DMS79 treated with DMSO at 0.1 percent for 48 hours (cell line): Measurements from ENCODE around the gene KAT2B.
A peak's percentile ranks its signal among the peaks of the same experiment; 100 is the strongest.

Experiments used
- DNase-seq: peaks from one replicate; lab custom pipeline; 2025; lab: John Stamatoyannopoulos, UW

The KAT2B gene

DNA sequence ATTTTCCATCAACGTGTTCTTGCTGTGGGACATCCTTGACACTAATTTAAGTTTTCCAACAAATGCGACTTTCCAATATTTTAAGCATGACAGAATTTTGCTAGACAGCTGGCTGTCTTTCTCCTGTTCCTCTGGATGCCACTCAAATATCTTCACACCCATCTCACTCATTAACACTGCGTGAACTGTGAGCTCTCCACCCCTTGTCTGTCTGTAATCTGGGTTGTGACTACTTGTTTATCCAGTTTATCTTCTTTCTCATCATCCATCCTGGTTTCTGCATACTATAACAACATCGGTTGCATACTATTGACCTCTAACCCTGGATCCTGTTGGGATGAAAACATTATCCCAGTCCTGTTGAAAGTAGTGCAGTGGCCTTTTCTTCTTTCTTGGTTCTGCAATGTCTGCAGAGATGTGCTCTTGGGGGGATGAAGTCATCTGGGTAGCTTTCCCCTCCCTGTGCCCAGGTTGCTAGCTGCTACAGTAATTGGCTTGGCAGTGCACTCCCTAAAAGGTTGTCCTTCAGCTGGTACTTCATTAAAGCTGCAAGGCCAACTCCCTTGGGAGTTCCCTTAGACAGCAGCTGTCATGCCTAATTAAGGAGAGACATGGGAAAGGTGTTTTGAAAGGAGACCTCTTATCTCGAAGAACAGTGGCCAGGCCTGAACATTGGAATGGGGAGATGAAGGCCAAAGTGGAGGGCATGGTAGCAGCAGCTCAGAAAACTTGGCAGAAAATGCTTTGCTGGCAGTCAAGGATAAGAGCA, 24.7 kb downstream of the KAT2B start:
- peak; percentile 58 for DNase-seq

DNA sequence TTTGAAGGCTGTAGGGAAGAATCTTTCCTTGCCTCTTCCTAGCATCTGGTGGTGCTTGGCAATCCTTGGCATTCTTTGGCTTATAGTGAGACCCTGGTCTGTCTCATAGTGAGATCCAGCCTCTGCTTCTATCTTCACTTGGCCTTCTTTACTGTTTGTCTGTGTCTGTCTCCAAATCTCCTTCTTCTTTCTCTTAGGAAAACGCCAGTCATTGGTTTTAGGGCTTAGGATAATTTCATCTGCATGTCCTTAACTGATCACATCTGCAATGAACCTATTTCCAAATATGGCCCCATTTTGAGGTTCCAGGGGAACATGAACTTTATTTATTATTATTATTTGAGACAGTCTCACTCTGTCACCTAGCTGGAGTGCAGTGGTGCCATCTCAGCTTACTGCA, 25.8 kb downstream of the KAT2B start:
- no peak for DNase-seq

- peak; percentile 42 for DNase-seq
These were observed 26.8 kb downstream of the KAT2B start for GRCh38 chr3:20066850-20067617.

DNA sequence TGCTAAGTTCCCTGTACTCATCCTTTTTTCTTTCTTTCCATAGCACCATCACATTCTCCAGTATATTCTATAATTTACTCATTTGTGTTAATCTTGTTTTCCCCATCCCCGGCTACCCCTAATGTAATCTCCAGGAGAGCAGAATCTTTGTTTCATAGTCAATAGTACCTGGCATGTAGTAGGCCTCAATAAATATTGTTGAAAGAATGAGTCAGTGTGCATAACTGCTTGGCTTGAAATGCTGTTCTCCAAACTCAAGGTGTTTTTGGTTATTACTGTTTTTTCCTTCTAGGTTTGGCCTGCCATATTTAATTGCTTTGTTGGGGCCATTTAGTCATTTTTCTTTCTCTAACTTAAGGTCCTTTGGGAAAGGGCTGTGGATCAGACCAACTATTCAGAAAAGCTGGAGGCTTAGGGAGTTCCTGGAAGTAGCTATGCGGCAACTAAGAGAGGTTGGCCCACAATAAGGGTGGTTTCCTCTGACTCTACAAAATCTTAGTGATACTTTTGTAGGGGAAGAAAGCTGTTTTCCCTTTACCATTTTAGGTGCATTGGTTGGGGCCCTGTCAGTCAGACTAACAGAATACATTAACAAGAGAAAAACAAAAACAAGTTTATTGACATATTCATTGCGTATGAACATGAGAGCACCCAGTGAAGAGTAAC, 28.4 kb downstream of the KAT2B start:
- DNase-seq: no peak

- no peak for DNase-seq
These were observed 28.9 kb downstream of the KAT2B start for GRCh38 chr3:20069178-20069532.

GRCh38 chr3:20071175-20071574, 30.9 kb downstream of the KAT2B start:
- no peak for DNase-seq

- DNase-seq: no peak
These were observed 32.2 kb downstream of the KAT2B start for GRCh38 chr3:20072422-20072821.

GRCh38 chr3:20073068-20073467, 32.8 kb downstream of the KAT2B start:
- no peak for DNase-seq

DNA sequence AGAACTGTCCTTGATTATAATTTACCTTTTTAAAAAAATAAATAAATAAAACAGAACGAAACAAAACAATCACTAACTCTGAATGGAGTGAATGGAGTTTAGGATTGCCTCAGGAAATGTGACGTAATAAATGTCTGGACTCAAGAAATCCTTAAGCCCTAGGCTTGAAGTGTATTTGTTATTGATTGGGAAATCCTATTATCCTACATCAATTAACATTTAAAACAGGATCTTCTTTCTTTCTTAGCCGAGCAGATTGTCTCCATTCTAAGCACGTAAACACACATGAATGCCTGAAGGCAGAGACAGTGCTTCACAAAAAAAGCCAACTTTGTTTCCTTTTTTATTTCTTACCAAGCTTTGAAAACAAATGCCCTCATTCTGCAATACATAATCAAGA, 33.4 kb downstream of the KAT2B start:
- DNase-seq: no peak

- no peak for DNase-seq
These were observed 34.2 kb downstream of the KAT2B start for GRCh38 chr3:20074226-20075063.

- no peak for DNase-seq
These were observed 35.0 kb downstream of the KAT2B start for GRCh38 chr3:20075197-20075596.

GRCh38 chr3:20076296-20076997, 36.2 kb downstream of the KAT2B start:
- no peak for DNase-seq

DNA sequence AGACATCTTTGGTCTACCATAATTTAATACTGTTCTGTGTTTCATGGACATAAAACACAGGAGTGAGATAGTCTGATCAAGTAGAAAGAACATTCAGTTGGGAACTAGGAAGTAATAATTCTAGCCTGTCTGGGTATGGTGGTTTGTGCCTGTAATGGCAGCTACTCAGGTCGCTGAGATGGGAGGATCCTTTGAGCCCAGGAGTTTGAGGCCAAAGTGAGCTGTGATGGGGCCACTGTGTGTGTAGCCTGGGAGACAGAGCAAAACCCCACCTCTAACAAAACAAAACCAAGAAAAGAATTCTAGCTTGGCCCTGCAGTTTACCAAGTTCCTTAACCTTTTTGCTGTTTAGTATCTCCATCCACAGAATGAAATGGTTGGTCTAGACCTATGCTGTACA, 36.8 kb downstream of the KAT2B start:
- DNase-seq: no peak

DNA sequence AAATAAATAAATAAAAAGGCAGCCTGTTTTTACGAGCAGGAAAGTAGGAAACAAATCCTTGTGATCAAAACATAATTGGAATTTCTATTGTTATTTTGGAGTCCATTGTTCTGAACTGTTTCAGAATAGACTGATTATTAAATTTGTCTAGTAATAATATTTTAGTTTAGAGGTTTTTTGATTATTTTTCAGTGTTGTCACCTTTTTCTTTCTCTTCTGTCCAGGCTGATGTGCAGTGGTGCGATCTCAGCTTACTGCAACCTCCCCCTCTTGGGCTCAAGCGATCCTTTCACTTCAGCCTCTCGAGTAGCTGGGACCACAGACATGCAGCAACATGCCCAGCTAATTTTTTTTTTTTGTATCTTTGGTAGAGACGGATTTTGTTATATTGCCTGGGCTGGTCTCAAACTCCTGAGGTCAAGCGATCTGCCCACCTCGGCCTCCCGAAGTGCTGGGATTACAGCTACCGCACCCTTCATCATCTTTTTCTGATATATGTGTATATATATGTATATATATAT, 38.0 kb downstream of the KAT2B start:
- DNase-seq: peak; percentile 29

- DNase-seq: no peak
These were observed 39.4 kb downstream of the KAT2B start for GRCh38 chr3:20079621-20080020.

DNA sequence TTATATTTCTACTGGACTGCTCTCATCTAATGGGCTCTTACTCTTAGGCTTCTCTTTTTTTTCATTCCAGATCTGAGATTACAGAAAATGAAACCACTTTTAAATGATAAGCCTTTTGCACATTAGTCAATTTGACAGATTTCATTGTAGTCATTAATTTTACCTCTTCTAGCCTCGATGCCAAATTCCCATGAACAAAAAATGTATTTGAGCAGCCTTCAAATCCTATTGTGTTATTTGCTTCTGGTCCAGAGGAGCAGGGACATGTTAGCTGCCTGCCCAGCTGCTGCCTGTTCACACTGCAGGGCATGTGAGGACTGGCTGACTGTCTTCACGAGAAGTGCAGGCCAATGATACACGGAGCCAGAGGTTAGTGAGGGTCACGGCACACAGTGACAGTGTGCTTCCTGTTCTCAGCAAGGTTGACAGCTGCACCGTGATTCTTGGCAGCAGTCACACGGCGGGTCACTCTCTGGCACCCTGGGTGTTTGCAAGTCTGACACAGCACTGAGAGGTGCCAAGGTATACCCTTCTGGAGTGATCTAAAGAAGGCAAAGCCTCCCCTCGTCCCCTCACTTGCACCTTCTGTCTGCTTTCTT, 40.8 kb downstream of the KAT2B start:
- peak; percentile 42 for DNase-seq

DNA sequence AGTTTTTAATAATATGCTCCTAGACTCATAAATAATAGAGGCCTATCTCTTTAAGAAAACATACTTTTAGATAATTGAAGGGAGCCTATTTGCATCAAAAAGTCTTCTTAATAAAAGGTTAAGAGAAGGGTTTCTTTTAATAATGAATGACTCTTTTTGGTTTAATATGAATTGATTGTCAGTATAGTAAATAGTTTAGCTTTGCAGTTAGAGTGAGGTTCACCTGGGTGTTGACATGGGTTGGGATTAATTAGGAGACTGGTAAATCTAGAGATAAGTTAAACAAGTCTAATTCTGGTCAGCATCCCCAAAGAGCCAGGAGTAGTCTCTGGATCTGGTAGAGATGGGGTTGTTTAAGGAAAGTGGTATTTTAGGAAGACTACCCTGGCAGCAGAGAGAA, 43.0 kb downstream of the KAT2B start:
- no peak for DNase-seq

GRCh38 chr3:20083953-20084352, 43.7 kb downstream of the KAT2B start:
- no peak for DNase-seq

DNA sequence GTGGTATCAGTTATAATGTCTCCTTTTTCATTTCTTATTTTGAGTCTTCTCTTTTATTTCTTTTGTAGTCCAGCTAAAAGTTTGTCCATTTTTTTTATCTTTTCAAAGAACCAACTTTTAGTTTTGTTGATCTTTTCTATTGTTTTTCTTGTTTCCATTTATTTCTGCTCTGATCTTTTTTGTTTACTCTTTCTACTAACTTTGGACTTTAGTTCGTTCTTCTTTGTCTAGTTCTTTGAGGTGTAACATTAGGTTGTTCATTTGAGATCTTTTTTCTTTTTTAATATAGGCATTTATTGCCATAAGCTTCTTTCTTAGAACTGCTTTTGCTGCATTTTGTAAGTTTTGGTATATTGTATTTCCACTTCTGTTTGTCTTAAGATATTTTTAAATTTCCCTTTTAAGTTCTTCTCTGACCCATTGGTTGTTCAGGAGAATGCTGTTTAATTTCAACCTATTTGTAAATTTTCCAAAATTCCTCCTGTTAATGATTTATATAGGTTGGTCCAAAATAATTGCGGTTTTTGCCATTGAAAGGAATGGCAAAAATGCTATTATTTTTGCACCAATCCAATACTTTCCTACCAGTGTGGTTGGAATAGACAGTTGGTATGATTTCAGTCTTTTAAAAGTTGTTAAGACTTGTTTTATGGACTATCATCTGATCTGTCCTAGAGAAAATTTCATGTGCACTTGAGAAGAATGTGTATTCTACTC, 51.2 kb downstream of the KAT2B start:
- DNase-seq: no peak

DNA sequence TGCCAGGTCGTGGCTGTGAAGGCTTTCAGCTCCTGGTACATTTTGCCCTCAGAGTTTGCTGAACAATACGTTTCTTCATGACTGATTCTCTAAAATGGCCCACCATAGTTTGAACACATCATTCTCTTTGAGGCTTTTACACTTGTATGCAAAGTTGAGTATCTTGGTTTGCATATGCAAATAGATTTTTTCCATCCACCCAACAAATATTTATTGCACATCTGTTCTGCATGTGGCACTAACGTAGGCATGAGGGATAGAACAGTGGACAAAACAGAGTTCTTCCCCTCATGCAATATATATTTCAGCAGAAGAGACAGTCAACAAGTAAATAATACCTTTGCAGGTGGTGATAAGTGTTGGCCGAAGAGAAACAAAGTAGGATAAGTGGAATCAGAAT, 55.2 kb downstream of the KAT2B start:
- DNase-seq: no peak
